Lower leg skin (tissue), 4 donors: ENCODE data around the gene BBIP1. TPM values are rescaled to one million over a fixed set of nuclear protein-coding genes. Genes with fewer than 3 reads are reported as not detected.

Experiments
- DNase-seq, 2 donors: peaks; one replicate each; pipeline ENCODE4 v3.0.0-alpha.2; 2019; ENCODE audit warnings: low spot score in 2 of 2
- H3K4me3 ChIP-seq: fragments of 200-600 bp; sonication (generic); 2 replicates; pipeline ENCODE4 v1.5.1; 2017; ENCODE audit warnings: mild to moderate bottlenecking, low read depth; ENCODE audit not compliant: poor library complexity, severe bottlenecking
- POLR2A ChIP-seq, 2 donors: fragments of 450-650 bp; IDR thresholded peaks; one replicate each; pipeline ENCODE4 v1.6.1; 2016 to 2017; ENCODE audit warnings: antibody characterized with exemption in 2 of 2, mild to moderate bottlenecking in 1 of 2, moderate library complexity in 1 of 2
- WGBS, 2 donors: methylation state at CpG; one replicate each; pipeline ENCODE4 v1.1.5; 2018; 5-methylcytosine and 5-hydroxymethylcytosine counted together
- intact Hi-C: fragments of 100-400 bp; cut with DNase I; formaldehyde crosslinking; loops from one replicate; pipeline ENCODE4 v1.15.0; 2023; ENCODE audit warnings: low total_unique reads
- total RNA-seq, 4 donors: library from RNA; depleted of rRNA; stranded (reverse); fragments of >200 nt; gene quantifications; one replicate each; pipeline ENCODE4 v1.1.0, GENCODE V29; 2016
- TF ChIP-seq, protein P1 (sequence below), 3 donors: fragments of 450-650 bp; IDR thresholded peaks; one replicate each; pipeline ENCODE4 v1.5.1; 2016; ENCODE audit warnings: antibody characterized with exemption in 3 of 3, mild to moderate bottlenecking in 3 of 3, moderate library complexity in 2 of 3

BBIP1 gene
- total RNA-seq, 4 donors from 2014 or later = 6.0 to 10.3 (median 8.9) TPM

DNA sequence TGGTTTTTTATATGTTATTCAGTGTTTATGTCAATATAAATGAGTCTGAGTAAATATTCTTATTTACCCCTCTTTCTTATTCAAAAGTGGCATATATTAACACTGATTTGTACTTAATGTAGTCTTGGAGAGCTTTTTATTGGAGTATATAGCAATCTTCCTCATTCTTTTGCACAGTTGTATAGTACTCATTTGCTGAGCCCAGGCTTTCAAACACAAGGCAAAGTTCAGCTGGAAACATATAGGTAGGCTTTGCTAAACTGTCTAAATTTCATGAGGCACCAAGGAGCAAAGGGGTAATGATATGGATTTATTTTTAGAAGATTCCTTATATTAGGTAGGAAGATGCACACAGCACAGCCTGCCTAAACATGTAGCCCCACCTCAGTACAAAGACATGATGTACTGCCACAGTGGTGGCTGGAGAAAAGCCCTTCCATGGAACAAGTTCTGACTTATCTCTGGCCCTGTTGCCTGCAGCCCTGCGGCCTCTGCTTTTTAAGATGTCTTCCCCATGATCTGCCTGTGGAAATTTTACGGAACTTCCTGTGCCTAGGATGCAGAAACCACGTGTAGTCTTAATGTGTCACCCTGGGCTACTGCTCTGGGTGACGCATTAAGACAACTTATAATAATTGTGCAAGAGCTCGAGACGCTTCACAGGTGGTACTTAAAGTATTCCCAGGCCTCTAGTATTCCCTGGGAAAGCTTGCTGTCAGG is 56.9 kb downstream of the BBIP1 start:
- peak; percentile 75 to 77 for DNase-seq
- intact Hi-C loops = no loop called here
- WGBS, 2 donors = 39 to 41% methylated on average over 6 of the region's 6 CpGs
- H3K4me3 ChIP-seq = no peak overlapping the region
- TF ChIP-seq, protein P1, sequence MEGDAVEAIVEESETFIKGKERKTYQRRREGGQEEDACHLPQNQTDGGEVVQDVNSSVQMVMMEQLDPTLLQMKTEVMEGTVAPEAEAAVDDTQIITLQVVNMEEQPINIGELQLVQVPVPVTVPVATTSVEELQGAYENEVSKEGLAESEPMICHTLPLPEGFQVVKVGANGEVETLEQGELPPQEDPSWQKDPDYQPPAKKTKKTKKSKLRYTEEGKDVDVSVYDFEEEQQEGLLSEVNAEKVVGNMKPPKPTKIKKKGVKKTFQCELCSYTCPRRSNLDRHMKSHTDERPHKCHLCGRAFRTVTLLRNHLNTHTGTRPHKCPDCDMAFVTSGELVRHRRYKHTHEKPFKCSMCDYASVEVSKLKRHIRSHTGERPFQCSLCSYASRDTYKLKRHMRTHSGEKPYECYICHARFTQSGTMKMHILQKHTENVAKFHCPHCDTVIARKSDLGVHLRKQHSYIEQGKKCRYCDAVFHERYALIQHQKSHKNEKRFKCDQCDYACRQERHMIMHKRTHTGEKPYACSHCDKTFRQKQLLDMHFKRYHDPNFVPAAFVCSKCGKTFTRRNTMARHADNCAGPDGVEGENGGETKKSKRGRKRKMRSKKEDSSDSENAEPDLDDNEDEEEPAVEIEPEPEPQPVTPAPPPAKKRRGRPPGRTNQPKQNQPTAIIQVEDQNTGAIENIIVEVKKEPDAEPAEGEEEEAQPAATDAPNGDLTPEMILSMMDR (IDR thresholded peaks at IDR 0.05) = no peak
- TF ChIP-seq POLR2A (IDR thresholded peaks at IDR 0.05) = no peak

GRCh38 chr10:110861476-110861875 is 57.5 kb downstream of the BBIP1 start:
- DNase-seq = no peak
- H3K4me3 ChIP-seq = no peak overlapping the region
- TF ChIP-seq, protein P1 (IDR thresholded peaks at IDR 0.05) = no peak
- TF ChIP-seq POLR2A (IDR thresholded peaks at IDR 0.05) = no peak
- intact Hi-C loops = no loop called here
- WGBS, 2 donors = 94 to 97% methylated on average over 2 of the region's 2 CpGs

GRCh38 chr10:110860576-110861241 is 58.3 kb downstream of the BBIP1 start:
- DNase-seq = peak in 1 of 2 donors; percentile 78
- no peak overlapping the region for H3K4me3 ChIP-seq
- TF ChIP-seq, protein P1 (IDR thresholded peaks at IDR 0.05) = no peak
- TF ChIP-seq POLR2A (IDR thresholded peaks at IDR 0.05) = no peak
- intact Hi-C loops = no loop called here
- WGBS, 2 donors = 34 to 40% methylated on average over 5 to 7 of the region's 7 CpGs

DNA sequence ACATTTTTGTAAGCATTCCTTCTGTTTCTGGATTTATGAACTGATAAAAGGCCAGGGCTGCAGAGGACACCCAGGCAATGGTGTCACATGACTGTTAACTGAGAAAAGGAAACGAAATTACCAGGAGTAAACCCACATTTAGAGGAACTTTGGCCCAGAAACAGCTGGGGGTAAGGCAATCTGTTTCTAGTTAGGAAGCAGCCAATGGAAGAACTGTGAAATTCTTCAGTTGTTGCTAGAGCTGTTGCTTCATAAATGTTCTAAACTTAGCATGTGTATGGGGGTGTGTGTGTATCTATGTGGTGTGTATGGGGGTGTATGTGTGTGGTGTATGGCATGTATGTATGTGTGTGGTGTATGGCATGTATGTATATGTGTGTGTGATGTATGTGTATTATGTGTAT is 59.0 kb downstream of the BBIP1 start:
- intact Hi-C loops = no loop called here
- 19 to 29% methylated on average over 1 of the region's 1 CpG for WGBS, 2 donors
- H3K4me3 ChIP-seq = no peak overlapping the region
- DNase-seq = peak; percentile 64 to 70
- no peak for TF ChIP-seq POLR2A (IDR thresholded peaks at IDR 0.05)
- TF ChIP-seq, protein P1 (IDR thresholded peaks at IDR 0.05) = no peak

DNA sequence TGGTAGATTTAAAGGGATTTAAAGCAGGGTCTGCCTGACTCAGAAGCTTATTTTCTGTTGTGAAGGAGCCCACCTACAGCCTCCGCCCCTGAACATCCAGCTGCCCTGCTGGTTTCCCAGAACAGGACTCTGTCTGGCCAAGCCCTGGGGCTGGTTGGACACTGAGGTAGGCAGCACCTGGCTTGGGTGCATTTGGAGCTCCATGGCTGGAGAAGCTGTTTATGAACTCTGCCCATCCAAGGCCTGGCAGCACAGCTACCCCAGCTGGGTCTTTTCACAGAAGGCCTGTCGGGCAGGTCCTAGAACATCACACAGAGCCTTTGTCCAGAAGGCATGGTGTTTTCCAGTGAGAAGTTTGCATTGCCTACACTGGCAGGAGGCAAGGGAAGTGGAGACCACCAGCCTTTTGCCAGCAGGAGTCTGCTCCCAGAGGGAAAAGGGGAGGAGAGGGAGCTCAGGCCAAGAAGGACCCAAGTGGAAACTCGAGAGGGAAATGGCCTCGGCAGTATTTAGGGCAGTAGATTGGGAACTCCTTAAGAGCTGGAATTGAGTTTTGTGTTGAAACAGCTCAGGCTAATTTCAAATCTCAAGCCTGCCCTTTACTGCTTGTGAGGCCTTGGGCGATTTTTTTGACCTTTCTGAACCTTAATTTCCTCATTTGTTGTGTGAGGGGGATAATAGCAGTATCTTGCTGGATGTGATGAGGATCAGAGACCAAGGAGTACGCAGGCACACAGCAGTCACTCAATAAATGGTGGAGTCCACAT is 59.6 kb downstream of the BBIP1 start:
- no peak for TF ChIP-seq POLR2A (IDR thresholded peaks at IDR 0.05)
- TF ChIP-seq, protein P1 (IDR thresholded peaks at IDR 0.05) = no peak
- H3K4me3 ChIP-seq = no peak overlapping the region
- DNase-seq = peak in 1 of 2 donors; percentile 82
- intact Hi-C loops = no loop called here
- 51 to 65% methylated on average over 6 of the region's 6 CpGs for WGBS, 2 donors
